GM12873 (cell line): ENCODE results near the gene EXOC3L4.

Source experiments
- TF ChIP-seq, protein P1 (sequence below): IDR thresholded peaks from 2 replicates; pipeline ENCODE4 v1.5.1; 2012; ENCODE audit warnings: low read depth, mild to moderate bottlenecking, moderate library complexity, low read length, control low read depth; ENCODE audit not compliant: insufficient read depth; ENCODE audit errors: missing control alignments

EXOC3L4 gene

DNA sequence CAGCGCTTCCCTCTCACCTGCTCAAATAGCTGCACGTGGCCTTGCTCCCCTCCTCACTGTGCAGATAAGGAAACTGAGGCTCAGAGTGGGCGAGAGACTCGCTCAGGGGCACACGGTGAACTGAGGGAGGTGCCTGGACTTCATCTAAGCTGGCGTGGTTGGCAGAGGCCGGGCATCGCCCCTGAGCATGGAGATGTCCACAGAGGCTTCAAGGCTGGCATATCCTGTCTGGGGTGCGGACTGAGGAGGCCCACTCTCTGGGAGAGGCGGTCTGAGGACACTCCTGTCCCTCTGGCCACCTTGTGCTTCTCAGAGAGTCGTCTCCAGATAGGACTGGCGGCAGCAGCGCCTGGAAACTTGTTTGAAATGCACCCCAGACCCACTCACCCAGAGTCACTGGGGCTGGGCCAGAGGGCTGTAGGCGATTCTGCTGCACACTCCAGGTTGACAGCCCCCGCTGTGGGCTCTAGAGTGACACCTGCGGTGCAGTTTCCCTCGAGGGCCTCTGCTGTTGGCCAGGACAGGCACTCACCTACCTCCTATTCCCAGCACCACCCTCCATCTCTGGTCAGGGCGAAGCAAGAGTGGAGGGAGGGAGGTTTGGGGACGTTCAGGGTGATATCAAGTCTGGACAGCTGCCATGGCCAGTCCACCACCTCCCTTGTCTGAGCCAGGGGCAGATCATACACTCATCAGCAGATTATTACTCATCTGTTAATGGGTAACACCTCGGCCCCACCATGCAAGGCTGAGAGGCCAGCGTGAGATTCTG is 21.7 kb upstream of the EXOC3L4 start:
- TF ChIP-seq, protein P1, sequence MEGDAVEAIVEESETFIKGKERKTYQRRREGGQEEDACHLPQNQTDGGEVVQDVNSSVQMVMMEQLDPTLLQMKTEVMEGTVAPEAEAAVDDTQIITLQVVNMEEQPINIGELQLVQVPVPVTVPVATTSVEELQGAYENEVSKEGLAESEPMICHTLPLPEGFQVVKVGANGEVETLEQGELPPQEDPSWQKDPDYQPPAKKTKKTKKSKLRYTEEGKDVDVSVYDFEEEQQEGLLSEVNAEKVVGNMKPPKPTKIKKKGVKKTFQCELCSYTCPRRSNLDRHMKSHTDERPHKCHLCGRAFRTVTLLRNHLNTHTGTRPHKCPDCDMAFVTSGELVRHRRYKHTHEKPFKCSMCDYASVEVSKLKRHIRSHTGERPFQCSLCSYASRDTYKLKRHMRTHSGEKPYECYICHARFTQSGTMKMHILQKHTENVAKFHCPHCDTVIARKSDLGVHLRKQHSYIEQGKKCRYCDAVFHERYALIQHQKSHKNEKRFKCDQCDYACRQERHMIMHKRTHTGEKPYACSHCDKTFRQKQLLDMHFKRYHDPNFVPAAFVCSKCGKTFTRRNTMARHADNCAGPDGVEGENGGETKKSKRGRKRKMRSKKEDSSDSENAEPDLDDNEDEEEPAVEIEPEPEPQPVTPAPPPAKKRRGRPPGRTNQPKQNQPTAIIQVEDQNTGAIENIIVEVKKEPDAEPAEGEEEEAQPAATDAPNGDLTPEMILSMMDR: peak; percentile 18

GRCh38 chr14:103073367-103073875 is 21.1 kb upstream of the EXOC3L4 start:
- TF ChIP-seq, protein P1: no peak

DNA sequence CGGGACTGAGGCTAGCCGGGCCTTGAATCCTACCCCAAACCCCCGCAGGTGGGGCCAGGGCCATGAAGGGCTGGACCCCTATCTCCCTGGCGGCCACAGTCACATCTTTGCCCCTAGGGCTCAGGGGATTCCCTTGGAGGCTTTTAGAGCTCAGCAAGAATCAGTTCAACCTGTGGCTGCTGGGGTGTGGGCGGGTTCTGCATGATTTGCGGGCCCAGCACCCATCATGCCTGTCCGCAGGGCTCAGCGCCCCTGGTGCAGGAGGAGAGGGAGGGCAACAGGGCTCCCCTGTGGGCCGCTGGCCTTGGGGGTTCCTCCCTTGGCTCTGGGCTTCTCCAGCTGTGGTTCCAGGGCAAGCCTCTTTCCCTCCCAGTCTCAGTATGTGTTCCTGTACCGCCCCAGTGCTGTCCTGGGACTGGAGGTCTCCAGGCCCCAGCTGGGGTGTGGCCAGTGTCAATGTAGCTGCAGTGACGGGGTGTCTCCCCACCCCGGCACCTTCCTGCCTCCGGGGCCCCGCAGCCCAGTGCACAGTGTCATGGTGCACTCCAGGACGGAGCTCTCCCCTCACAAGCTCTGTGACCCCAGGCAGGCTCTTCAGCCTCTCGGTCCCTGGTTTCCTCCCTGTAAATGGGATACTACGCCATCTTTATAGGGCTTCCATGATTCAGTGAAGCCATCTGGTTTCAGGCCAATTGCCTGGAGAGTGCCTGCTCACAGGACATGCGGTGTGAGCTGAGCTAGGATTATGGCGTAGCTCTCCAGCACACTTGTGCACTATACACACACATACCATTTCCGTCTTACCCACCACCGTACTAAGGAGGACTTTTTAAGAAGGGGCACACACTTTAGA is 20.4 kb upstream of the EXOC3L4 start:
- TF ChIP-seq, protein P1: no peak

DNA sequence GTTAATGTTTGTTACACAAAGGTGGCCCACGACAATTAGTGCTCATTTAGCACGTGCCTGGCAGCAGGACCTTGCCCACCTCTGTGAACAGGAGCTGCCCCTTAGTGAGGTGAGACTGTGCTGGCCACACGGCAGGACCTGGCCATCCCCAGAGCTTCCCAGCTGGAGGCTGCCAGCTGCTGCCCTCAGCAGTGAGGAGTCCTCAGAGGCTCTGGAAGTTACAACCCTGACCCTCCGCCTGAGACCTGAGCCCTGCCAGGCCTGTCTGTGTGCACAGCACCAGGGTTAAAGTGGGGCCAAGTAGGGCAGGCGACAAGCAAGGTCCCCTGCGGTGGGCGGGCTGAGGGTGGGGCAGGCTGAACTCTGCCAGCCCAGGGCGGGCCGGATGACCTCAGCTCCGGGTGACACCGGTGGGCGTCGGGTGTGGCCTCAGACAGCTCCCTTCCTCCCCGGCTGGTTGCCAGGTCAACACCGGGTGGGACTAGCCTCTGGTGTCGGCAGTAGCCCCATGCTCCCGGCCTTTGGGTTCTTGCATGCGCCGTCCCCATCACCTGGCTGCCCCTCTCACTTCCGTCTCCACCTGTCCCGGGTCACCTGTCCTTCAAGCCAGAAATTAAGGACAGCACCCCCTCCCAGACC is 19.7 kb upstream of the EXOC3L4 start:
- TF ChIP-seq, protein P1: no peak

- TF ChIP-seq, protein P1: peak; percentile 95
Measured at GRCh38 chr14:103078420-103078749, 16.1 kb upstream of the EXOC3L4 start.

GRCh38 chr14:103078860-103079587 is 15.5 kb upstream of the EXOC3L4 start:
- TF ChIP-seq, protein P1: no peak

DNA sequence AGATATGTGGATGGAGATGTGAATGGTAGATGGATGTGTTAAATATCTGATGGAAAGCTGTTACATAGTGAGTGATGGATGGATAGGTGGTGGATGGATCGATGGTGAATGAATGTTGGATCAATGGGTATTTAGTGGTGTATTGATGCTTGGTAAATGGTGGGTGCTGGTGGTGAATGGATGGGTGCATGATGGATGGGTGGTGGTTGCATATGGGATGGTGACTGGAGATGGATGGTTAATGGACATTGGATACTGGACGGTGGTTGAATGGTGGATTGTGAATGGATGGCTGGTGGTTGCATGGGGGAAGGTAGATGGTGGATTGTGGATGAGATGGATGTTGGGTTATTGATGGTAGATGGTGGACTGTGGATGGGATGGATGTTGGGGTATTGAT is 12.6 kb upstream of the EXOC3L4 start:
- TF ChIP-seq, protein P1: no peak
